HL-60 (cell line): ENCODE measurements around the gene XPNPEP3.

Experiments
- DNase-seq, 2 experiments: peaks; one replicate each; pipeline ENCODE4 v3.0.0-alpha.2; 2010 to 2020; ENCODE audit warnings: low read depth in 1 of 2, low spot score in 1 of 2
- H3K27ac ChIP-seq: fragments of 250-450 bp; sonication (Bioruptor Pico); replicated peaks from 2 replicates; pipeline ENCODE4 v1.5.1; 2020; ENCODE audit warnings: mild to moderate bottlenecking, moderate library complexity
- H3K27me3 ChIP-seq: fragments of 250-450 bp; sonication (Bioruptor Pico); 2 replicates; pipeline ENCODE4 v1.5.1; 2021; ENCODE audit warnings: mild to moderate bottlenecking, moderate library complexity; ENCODE audit not compliant: insufficient read depth, poor library complexity, severe bottlenecking
- H3K4me3 ChIP-seq: replicated peaks from 2 replicates; pipeline ENCODE4 v1.5.1; 2011; ENCODE audit warnings: mild to moderate bottlenecking, control low read depth, low read length; ENCODE audit not compliant: insufficient read depth
- CTCF ChIP-seq: IDR thresholded peaks from one replicate; pipeline ENCODE4 v1.5.1; 2011; ENCODE audit warnings: low read length, control low read depth, inconsistent platforms; ENCODE audit not compliant: insufficient read depth
- GABPA ChIP-seq: IDR thresholded peaks from 2 replicates; pipeline ENCODE4 v1.6.1; 2012; ENCODE audit warnings: low read depth
- POLR2AphosphoS5 ChIP-seq: IDR thresholded peaks from 2 replicates; pipeline ENCODE4 v1.6.1; 2012; ENCODE audit warnings: low read depth
- REST ChIP-seq: IDR thresholded peaks from 2 replicates; pipeline ENCODE4 v1.6.1; 2012; ENCODE audit warnings: low read depth; ENCODE audit not compliant: insufficient replicate concordance
- SPI1 ChIP-seq: IDR thresholded peaks from 2 replicates; pipeline ENCODE4 v1.6.1; 2012; ENCODE audit warnings: low read depth, mild to moderate bottlenecking, borderline replicate concordance

XPNPEP3 gene

GRCh38 chr22:40904101-40904500, 47.2 kb downstream of the XPNPEP3 start:
- TF ChIP-seq GABPA (no peak), REST (no peak), SPI1 (no peak), POLR2AphosphoS5 (no peak), CTCF (no peak)
- H3K27me3 ChIP-seq = no peaks in the 10 kb centered on the region
- no peak for DNase-seq
- no peak overlapping the region for H3K27ac ChIP-seq
- no peak overlapping the region for H3K4me3 ChIP-seq

- DNase-seq = no peak
- H3K27ac ChIP-seq = no peak overlapping the region
- no peaks in the 10 kb centered on the region for H3K27me3 ChIP-seq
- no peak for TF ChIP-seq CTCF
- TF ChIP-seq GABPA = no peak
- no peak for TF ChIP-seq POLR2AphosphoS5
- no peak for TF ChIP-seq SPI1
- no peak for TF ChIP-seq REST
- no peak overlapping the region for H3K4me3 ChIP-seq
Measured at GRCh38 chr22:40908895-40909294, 51.9 kb downstream of the XPNPEP3 start.

DNA sequence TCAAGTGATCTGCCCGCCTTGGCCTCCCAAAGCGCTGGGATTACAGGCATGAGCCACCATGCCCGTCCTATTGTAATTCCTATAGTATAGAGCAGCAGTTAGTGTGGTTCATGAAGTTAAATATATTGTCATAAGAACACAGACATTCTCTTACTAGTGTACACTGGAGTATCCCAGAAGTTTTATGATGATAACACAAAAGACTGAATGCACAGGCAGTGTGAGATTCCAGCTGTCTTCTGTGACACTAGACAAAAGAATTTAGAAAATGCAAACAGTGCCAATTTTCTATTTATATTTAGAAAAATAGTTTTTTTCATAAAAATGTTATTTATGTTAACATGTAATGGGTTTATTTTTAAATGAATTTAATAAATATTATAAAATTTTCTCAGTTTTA, 54.8 kb downstream of the XPNPEP3 start:
- no peak overlapping the region for H3K4me3 ChIP-seq
- TF ChIP-seq POLR2AphosphoS5 = no peak
- no peak for TF ChIP-seq GABPA
- TF ChIP-seq CTCF = no peak
- no peak for TF ChIP-seq REST
- TF ChIP-seq SPI1 = no peak
- DNase-seq = no peak
- no peak overlapping the region for H3K27ac ChIP-seq
- no peaks in the 10 kb centered on the region for H3K27me3 ChIP-seq
